Measurements from ENCODE around the gene OTUB1.
"Not testable (repeated sequence)": the region's sequence is repeated elsewhere in the genome, so short reads cannot be mapped to it uniquely, and the experiment has no call there.

OTUB1 gene

DNA sequence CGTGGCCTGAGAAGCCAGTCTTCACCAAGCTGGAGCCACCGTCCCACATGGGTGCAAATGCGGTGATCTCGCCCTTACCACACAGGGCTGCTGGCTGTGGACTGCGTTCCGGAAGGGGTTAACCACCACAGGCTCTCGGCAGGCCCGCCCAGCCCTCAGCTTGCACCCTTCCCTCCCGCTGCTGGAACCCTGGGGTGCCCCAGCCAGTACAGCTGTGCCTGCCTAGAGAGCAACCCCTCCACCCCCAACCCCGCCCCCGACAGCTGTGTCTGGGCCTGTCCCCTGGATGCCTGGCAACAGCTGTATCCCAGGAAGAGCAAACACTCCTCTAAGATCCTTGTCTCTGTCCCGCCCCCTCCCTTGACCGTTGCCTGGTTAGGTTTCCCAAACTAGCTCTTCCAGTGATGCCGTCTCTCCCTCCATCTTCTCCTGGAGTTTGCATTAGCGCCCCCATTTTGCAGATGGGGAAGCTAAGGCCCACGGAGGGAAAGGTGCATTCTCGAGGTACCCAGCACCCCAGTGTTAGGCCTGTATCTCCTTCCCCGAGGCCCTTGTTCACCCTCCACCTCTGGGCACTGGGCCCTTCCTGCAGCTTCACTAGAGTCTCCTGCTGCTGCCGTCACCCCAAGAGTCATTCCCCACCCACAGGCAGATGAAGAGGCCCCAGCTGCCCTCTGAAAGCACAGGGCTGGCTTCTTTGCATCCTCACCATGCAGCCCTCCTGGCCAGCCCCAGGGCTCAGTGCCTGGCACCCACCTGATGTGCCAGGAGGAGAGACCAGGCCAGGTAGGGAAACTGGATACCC is 24.4 kb upstream of the OTUB1 start:
- peak in 2 of 3 donors; percentile 40 to 46 for DNase-seq
- CTCF ChIA-PET, result interaction anchor here (1.7 to 2.2 kb wide), 4 partner anchors 10 to 124 kb away, joined by 5 to 6 read pairs (median 6); no protein-coding TSS in a partner anchor

DNA sequence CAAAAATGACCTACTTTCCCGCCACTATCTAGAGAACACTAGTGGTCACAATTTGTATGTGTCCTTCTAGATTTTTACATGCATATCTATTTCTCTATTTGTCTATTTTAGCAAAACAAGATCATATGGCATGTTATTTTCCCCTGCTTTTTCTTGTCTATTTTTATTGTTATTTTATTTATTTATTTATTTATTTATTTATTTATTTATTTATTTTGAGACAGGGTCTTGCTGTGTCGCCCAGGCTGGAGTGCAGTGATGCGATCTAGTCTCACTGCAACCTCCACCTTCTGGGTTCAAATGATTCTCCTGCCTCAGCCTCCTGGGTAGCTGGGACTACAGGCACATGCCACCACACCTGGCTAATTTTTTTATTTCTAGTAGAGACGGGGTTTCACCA is 22.3 kb upstream of the OTUB1 start:
- H3K4me1 ChIP-seq (ENCODE audit: control extremely low read depth in 1 of 4, control insufficient read depth in 4 of 4, insufficient read depth in 4 of 4, low read length in 3 of 4); H3K27ac ChIP-seq (ENCODE audit: insufficient read depth in 1 of 2, low read depth in 1 of 2, low read length in 2 of 2, poor library complexity in 1 of 2, severe bottlenecking in 2 of 2); H3K27me3 ChIP-seq (replicated peaks in 2 of 5; ENCODE audit: control insufficient read depth in 4 of 5, insufficient read depth in 5 of 5, low read length in 4 of 5); DNase-seq; CTCF ChIA-PET; H3K36me3 ChIP-seq (ENCODE audit: control insufficient read depth in 4 of 4, insufficient read depth in 4 of 4, low read length in 3 of 4); H3K4me3 ChIP-seq (ENCODE audit: control insufficient read depth in 1 of 7, extremely low read depth in 1 of 7, insufficient read depth in 4 of 7, low read depth in 2 of 7, low read length in 6 of 7); POLR2A ChIA-PET; H3K9me3 ChIP-seq (ENCODE audit: control extremely low read depth in 1 of 5, control insufficient read depth in 4 of 5, insufficient read depth in 2 of 5, low read depth in 1 of 5, low read length in 4 of 5): not testable (repeated sequence)
- WGBS (ENCODE audit: insufficient coverage), result 100% methylated on average over 3 of the region's 4 CpGs

More for the DNA sequence above, 24.4 kb upstream of the OTUB1 start:
- POLR2A ChIA-PET, result interaction anchor here (0.6 to 1.0 kb wide), 3 partner anchors 20 to 222 kb away, joined by 3 read pairs; no protein-coding TSS in a partner anchor
- peaks cover 0 to 5% (median 0%) of the 10 kb centered on the region in 4 experiments for H3K4me1 ChIP-seq (ENCODE audit: control extremely low read depth in 1 of 4, control insufficient read depth in 4 of 4, insufficient read depth in 4 of 4, low read length in 3 of 4)
- H3K36me3 ChIP-seq (ENCODE audit: control insufficient read depth in 4 of 4, insufficient read depth in 4 of 4, low read length in 3 of 4), result peaks cover 0 to 14% (median 3%) of the 10 kb centered on the region in 4 experiments
- no peaks in the 10 kb centered on the region for H3K9me3 ChIP-seq (ENCODE audit: control extremely low read depth in 1 of 5, control insufficient read depth in 4 of 5, insufficient read depth in 2 of 5, low read depth in 1 of 5, low read length in 4 of 5)
- no peak overlapping the region for H3K4me3 ChIP-seq (ENCODE audit: control insufficient read depth in 1 of 7, extremely low read depth in 1 of 7, insufficient read depth in 4 of 7, low read depth in 2 of 7, low read length in 6 of 7)
- H3K27ac ChIP-seq (ENCODE audit: insufficient read depth in 1 of 2, low read depth in 1 of 2, low read length in 2 of 2, poor library complexity in 1 of 2, severe bottlenecking in 2 of 2), result no peak overlapping the region
- no peaks in the 10 kb centered on the region for H3K27me3 ChIP-seq (replicated peaks in 2 of 5; ENCODE audit: control insufficient read depth in 4 of 5, insufficient read depth in 5 of 5, low read length in 4 of 5)
- 79% methylated on average over 15 of the region's 19 CpGs for WGBS (ENCODE audit: insufficient coverage)

DNA sequence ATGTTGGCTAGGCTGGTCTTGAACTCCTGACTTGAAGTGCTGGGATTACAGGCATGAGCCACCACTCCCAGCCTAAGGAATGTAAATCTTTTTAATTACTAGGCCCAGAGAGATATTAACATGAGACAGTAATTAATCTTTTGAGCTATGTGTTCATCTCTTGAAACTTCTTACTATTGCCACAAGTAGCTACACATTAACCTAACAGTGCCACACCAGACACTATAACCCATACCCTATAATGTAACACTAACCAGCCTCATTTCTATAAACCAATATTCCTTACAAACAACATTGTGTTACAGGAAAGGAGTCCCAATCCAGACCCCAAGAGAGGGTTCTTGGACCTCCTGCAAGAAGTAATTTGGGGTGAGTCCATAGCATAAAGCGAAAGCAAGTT is 19.8 kb upstream of the OTUB1 start:
- no peaks in the 10 kb centered on the region for H3K27me3 ChIP-seq (replicated peaks in 2 of 5; ENCODE audit: control insufficient read depth in 4 of 5, insufficient read depth in 5 of 5, low read length in 4 of 5)
- ChIA-PET CTCF (interaction anchor here (0.9 kb wide), 1 partner anchor 12 kb away, joined by 3 read pairs; no protein-coding TSS in a partner anchor), POLR2A (no interaction called here)
- no peaks in the 10 kb centered on the region for H3K36me3 ChIP-seq (ENCODE audit: control insufficient read depth in 4 of 4, insufficient read depth in 4 of 4, low read length in 3 of 4)
- H3K4me1 ChIP-seq (ENCODE audit: control extremely low read depth in 1 of 4, control insufficient read depth in 4 of 4, insufficient read depth in 4 of 4, low read length in 3 of 4), result peaks cover 0 to 7% (median 0%) of the 10 kb centered on the region in 4 experiments
- no CpG with 5 or more reads among the region's 1 CpG for WGBS (ENCODE audit: insufficient coverage)
- H3K4me3 ChIP-seq (ENCODE audit: control insufficient read depth in 1 of 7, extremely low read depth in 1 of 7, insufficient read depth in 4 of 7, low read depth in 2 of 7, low read length in 6 of 7), result no peak overlapping the region
- no peak overlapping the region for H3K27ac ChIP-seq (ENCODE audit: insufficient read depth in 1 of 2, low read depth in 1 of 2, low read length in 2 of 2, poor library complexity in 1 of 2, severe bottlenecking in 2 of 2)
- no peak for DNase-seq
- H3K9me3 ChIP-seq (ENCODE audit: control extremely low read depth in 1 of 5, control insufficient read depth in 4 of 5, insufficient read depth in 2 of 5, low read depth in 1 of 5, low read length in 4 of 5), result no peaks in the 10 kb centered on the region

DNA sequence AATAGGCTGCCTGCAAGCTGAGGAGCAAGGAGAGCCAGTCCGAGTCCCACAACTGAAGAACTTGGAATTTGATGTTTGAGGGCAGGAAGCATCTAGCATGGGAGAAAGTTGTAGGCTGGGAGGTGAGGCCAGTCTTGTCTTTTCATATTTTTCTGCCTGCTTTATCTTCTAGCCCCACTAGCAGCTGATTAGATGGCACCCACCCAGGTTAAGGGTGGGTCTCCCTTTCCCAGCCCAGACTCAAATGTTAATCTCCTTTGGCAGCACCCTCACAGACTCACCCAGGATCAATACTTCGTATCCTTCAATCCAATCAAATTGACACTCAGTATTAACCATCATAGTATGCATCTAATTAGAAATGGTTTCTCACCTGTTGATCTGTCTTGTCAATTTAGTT is 16.8 kb upstream of the OTUB1 start:
- H3K27ac ChIP-seq (ENCODE audit: insufficient read depth in 1 of 2, low read depth in 1 of 2, low read length in 2 of 2, poor library complexity in 1 of 2, severe bottlenecking in 2 of 2), result no peak overlapping the region
- WGBS (ENCODE audit: insufficient coverage), result 100% methylated on average over 2 of the region's 2 CpGs
- peaks cover 0 to 3% (median 0%) of the 10 kb centered on the region in 5 experiments for H3K27me3 ChIP-seq (replicated peaks in 2 of 5; ENCODE audit: control insufficient read depth in 4 of 5, insufficient read depth in 5 of 5, low read length in 4 of 5)
- peaks cover 0 to 6% (median under 1%) of the 10 kb centered on the region in 4 experiments for H3K4me1 ChIP-seq (ENCODE audit: control extremely low read depth in 1 of 4, control insufficient read depth in 4 of 4, insufficient read depth in 4 of 4, low read length in 3 of 4)
- ChIA-PET POLR2A (no interaction called here), CTCF (interaction anchor here (1.3 kb wide), 1 partner anchor 32 kb away, joined by 4 read pairs; no protein-coding TSS in a partner anchor)
- no peak for DNase-seq
- no peaks in the 10 kb centered on the region for H3K36me3 ChIP-seq (ENCODE audit: control insufficient read depth in 4 of 4, insufficient read depth in 4 of 4, low read length in 3 of 4)
- H3K9me3 ChIP-seq (ENCODE audit: control extremely low read depth in 1 of 5, control insufficient read depth in 4 of 5, insufficient read depth in 2 of 5, low read depth in 1 of 5, low read length in 4 of 5), result no peaks in the 10 kb centered on the region
- H3K4me3 ChIP-seq (ENCODE audit: control insufficient read depth in 1 of 7, extremely low read depth in 1 of 7, insufficient read depth in 4 of 7, low read depth in 2 of 7, low read length in 6 of 7), result no peak overlapping the region

DNA sequence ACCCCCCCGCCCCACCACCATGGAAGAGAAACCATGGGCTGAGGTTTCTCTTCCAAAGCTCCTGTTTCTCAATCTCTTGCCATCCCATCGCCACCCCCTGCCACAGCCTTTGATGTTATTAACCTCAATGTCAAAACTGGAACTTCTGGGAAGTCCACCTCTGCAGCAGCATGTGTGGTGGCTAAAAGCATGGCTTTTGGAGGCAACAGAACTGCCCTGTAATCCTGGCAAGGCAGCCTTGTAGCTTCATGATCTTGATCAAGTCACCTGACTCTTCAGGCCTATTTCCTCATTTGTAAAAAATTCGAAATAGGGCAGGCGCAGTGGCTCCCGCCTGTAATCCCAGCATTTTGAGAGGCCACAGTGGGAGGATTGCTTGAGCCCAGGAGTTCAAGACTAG is 15.3 kb upstream of the OTUB1 start:
- no peaks in the 10 kb centered on the region for H3K9me3 ChIP-seq (ENCODE audit: control extremely low read depth in 1 of 5, control insufficient read depth in 4 of 5, insufficient read depth in 2 of 5, low read depth in 1 of 5, low read length in 4 of 5)
- H3K27me3 ChIP-seq (replicated peaks in 2 of 5; ENCODE audit: control insufficient read depth in 4 of 5, insufficient read depth in 5 of 5, low read length in 4 of 5), result peaks cover 0 to 3% (median 0%) of the 10 kb centered on the region in 5 experiments
- POLR2A ChIA-PET, result interaction anchor here (0.6 kb wide), 1 partner anchor 880 kb away, joined by 4 read pairs; no protein-coding TSS in a partner anchor
- H3K27ac ChIP-seq (ENCODE audit: insufficient read depth in 1 of 2, low read depth in 1 of 2, low read length in 2 of 2, poor library complexity in 1 of 2, severe bottlenecking in 2 of 2), result no peak overlapping the region
- peaks cover 0 to 14% (median 10%) of the 10 kb centered on the region in 4 experiments for H3K4me1 ChIP-seq (ENCODE audit: control extremely low read depth in 1 of 4, control insufficient read depth in 4 of 4, insufficient read depth in 4 of 4, low read length in 3 of 4)
- H3K36me3 ChIP-seq (ENCODE audit: control insufficient read depth in 4 of 4, insufficient read depth in 4 of 4, low read length in 3 of 4), result peaks cover 0 to under 1% (median 0%) of the 10 kb centered on the region in 4 experiments
- H3K4me3 ChIP-seq (ENCODE audit: control insufficient read depth in 1 of 7, extremely low read depth in 1 of 7, insufficient read depth in 4 of 7, low read depth in 2 of 7, low read length in 6 of 7), result no peak overlapping the region
- WGBS (ENCODE audit: insufficient coverage), result 63% methylated on average over 5 of the region's 5 CpGs
- CTCF ChIA-PET, result no interaction called here
- peak in 2 of 3 donors; percentile 28 to 44 for DNase-seq

DNA sequence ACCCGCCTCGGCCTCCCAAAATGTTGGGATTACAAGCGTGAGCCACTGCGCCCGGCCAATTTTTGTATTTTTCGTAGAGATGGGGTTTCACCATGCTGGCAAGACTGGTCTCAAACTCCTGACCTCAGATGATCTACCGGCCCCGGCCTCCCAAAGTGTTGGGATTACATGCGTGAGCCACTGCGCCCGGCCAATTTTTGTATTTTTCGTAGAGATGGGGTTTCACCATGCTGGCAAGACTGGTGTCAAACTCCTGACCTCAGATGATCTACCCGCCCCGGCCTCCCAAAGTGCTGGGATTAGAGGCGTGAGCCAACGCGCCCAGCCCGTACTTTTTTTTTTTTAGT is 12.4 kb upstream of the OTUB1 start:
- Histone ChIP-seq H3K4me1 (ENCODE audit: control extremely low read depth in 1 of 4, control insufficient read depth in 4 of 4, insufficient read depth in 4 of 4, low read length in 3 of 4) (peaks cover 0 to 22% (median 16%) of the 10 kb centered on the region in 4 experiments), H3K4me3 (ENCODE audit: control insufficient read depth in 1 of 7, extremely low read depth in 1 of 7, insufficient read depth in 4 of 7, low read depth in 2 of 7, low read length in 6 of 7) (peak overlapping the region in 5 of 7 experiments; percentile 83 to 100 (median 99)), H3K36me3 (ENCODE audit: control insufficient read depth in 4 of 4, insufficient read depth in 4 of 4, low read length in 3 of 4) (peaks cover 2 to 12% (median 8%) of the 10 kb centered on the region in 4 experiments)
- not testable (repeated sequence) for DNase-seq; H3K9me3 ChIP-seq (ENCODE audit: control extremely low read depth in 1 of 5, control insufficient read depth in 4 of 5, insufficient read depth in 2 of 5, low read depth in 1 of 5, low read length in 4 of 5); H3K27ac ChIP-seq (ENCODE audit: insufficient read depth in 1 of 2, low read depth in 1 of 2, low read length in 2 of 2, poor library complexity in 1 of 2, severe bottlenecking in 2 of 2); H3K27me3 ChIP-seq (replicated peaks in 2 of 5; ENCODE audit: control insufficient read depth in 4 of 5, insufficient read depth in 5 of 5, low read length in 4 of 5)
- CTCF ChIA-PET, result interaction anchor here (0.7 to 1.2 kb wide), 2 partner anchors 27 to 56 kb away, joined by 3 read pairs; no protein-coding TSS in a partner anchor
- WGBS (ENCODE audit: insufficient coverage), result 71% methylated on average over 18 of the region's 18 CpGs
- POLR2A ChIA-PET, result interaction anchor here (1.2 kb wide), 1 partner anchor 135 kb away, joined by 3 read pairs; the partner anchor contains the start of gene MARK2

All from common myeloid progenitor, CD34-positive (primary cell).